Suprapubic skin (tissue), 4 donors: ENCODE measurements around the gene NPY4R.
"Not testable (repeated sequence)": the region's sequence is repeated elsewhere in the genome, so short reads cannot be mapped to it uniquely, and the experiment has no call there.

Experiments
- CTCF ChIP-seq, 2 donors: fragments of 200-600 bp in 1 of 2; fragments of 450-650 bp in 1 of 2; sonication (generic) in 1 of 2; IDR thresholded peaks; one replicate each; pipeline ENCODE4 v1.5.1; 2016 to 2019; ENCODE audit warnings: antibody characterized with exemption in 2 of 2, mild to moderate bottlenecking in 1 of 2, moderate library complexity in 1 of 2
- POLR2A ChIP-seq, 2 donors: fragments of 450-650 bp; IDR thresholded peaks; one replicate each; pipeline ENCODE4 v1.6.1; 2017; ENCODE audit warnings: antibody characterized with exemption in 2 of 2, mild to moderate bottlenecking in 2 of 2, moderate library complexity in 2 of 2
- POLR2AphosphoS5 ChIP-seq, 3 donors: sonication (generic); formaldehyde crosslinking; IDR thresholded peaks; one replicate each; pipeline ENCODE4 v1.6.1; 2017; ENCODE audit warnings: antibody characterized with exemption in 3 of 3

- TF ChIP-seq CTCF, POLR2AphosphoS5, POLR2A (IDR thresholded peaks at IDR 0.05): not testable (repeated sequence)
Measured at GRCh38 chr10:46455992-46456391, 9.8 kb downstream of the NPY4R start.
